HepG2 (cell line): Measurements from ENCODE around the gene DGAT2. TPM values are rescaled to one million over a fixed set of nuclear protein-coding genes. Genes with fewer than 3 reads are reported as not detected.

ENCODE experiments used
- HIVEP1 ChIP-seq: sonication (generic); formaldehyde crosslinking; IDR thresholded peaks from 2 replicates; pipeline ENCODE4 v1.4.0; 2020; ENCODE audit warnings: mild to moderate bottlenecking, missing genetic modification reagents
- SMYD3 ChIP-seq: sonication (generic); formaldehyde crosslinking; IDR thresholded peaks from 2 replicates; pipeline ENCODE4 v1.8.1; 2023; ENCODE audit warnings: mild to moderate bottlenecking, missing genetic modification reagents
- TEAD2 ChIP-seq: sonication (generic); formaldehyde crosslinking; IDR thresholded peaks from 2 replicates; pipeline ENCODE4 v1.9.0; 2021; ENCODE audit warnings: missing genetic modification reagents
- ZNF337 ChIP-seq: sonication (generic); formaldehyde crosslinking; IDR thresholded peaks from 2 replicates; pipeline ENCODE4 v1.5.1; 2020; ENCODE audit warnings: missing genetic modification reagents, low read depth, mild to moderate bottlenecking, borderline replicate concordance
- ZNF552 ChIP-seq: sonication (generic); formaldehyde crosslinking; IDR thresholded peaks from 2 replicates; pipeline ENCODE4 v1.9.0; 2022; ENCODE audit warnings: missing genetic modification reagents, mild to moderate bottlenecking, borderline replicate concordance
- ZNF616 ChIP-seq: sonication (generic); formaldehyde crosslinking; IDR thresholded peaks from 2 replicates; pipeline ENCODE4 v1.5.0; 2020; ENCODE audit warnings: low read depth, mild to moderate bottlenecking, missing genetic modification reagents
- polyA plus RNA-seq, 8 experiments: library from polyadenylated mRNA; depleted of rRNA in 3 of 8; stranded (reverse) in 7 of 8; unstranded in 1 of 8; fragments of >200 nt; fragmentation: Illumina TruSeq in 4 of 8; extraction: Trizol in 4 of 8; gene quantifications; 2 replicates each; pipeline versions ENCODE4 v1.2.1 to v1.2.3, GENCODE V29; 2011 to 2016; ENCODE audit warnings: low read depth in 4 of 8, missing spikeins in 1 of 8, mixed read lengths in 1 of 8; ENCODE audit not compliant: insufficient read depth in 1 of 8
- total RNA-seq, 5 experiments: library from RNA; depleted of rRNA; stranded (reverse); fragments of >200 nt; fragmentation: Illumina TruSeq; extraction: Trizol; gene quantifications; 2 replicates each; pipeline ENCODE4 v1.2.3, GENCODE V29; 2016; ENCODE audit warnings: low read depth in 1 of 5
- TF ChIP-seq, protein P1 (sequence below): sonication (generic); formaldehyde crosslinking; IDR thresholded peaks from 2 replicates; pipeline ENCODE4 v1.5.0; 2020; ENCODE audit warnings: missing genetic modification reagents, mild to moderate bottlenecking, borderline replicate concordance
- TF ChIP-seq, protein P2 (sequence below): sonication (generic); formaldehyde crosslinking; IDR thresholded peaks from 2 replicates; pipeline ENCODE4 v1.8.0; 2022; ENCODE audit warnings: mild to moderate bottlenecking, missing genetic modification reagents, borderline replicate concordance
- TF ChIP-seq, protein P3 (sequence below): sonication (generic); formaldehyde crosslinking; IDR thresholded peaks from 2 replicates; pipeline ENCODE4 v1.4.0; 2020; ENCODE audit warnings: mild to moderate bottlenecking, missing genetic modification reagents, borderline replicate concordance
- TF ChIP-seq, protein P4 (sequence below): sonication (generic); formaldehyde crosslinking; IDR thresholded peaks from 2 replicates; pipeline ENCODE4 v1.8.0; 2022; ENCODE audit warnings: mild to moderate bottlenecking, missing genetic modification reagents; ENCODE audit not compliant: insufficient replicate concordance
- TF ChIP-seq, protein P5 (sequence below): sonication (generic); formaldehyde crosslinking; conservative IDR thresholded peaks from 2 replicates; pipeline ENCODE4 v1.4.0; 2020; ENCODE audit warnings: missing genetic modification reagents
- TF ChIP-seq, protein P6 (sequence below): sonication (generic); formaldehyde crosslinking; IDR thresholded peaks from 2 replicates; pipeline ENCODE4 v1.5.1; 2020; ENCODE audit warnings: missing genetic modification reagents, mild to moderate bottlenecking, borderline replicate concordance
- TF ChIP-seq, protein P7 (sequence below): sonication (generic); formaldehyde crosslinking; IDR thresholded peaks from 2 replicates; pipeline ENCODE4 v1.8.1; 2023; ENCODE audit warnings: missing genetic modification reagents, mild to moderate bottlenecking, borderline replicate concordance

Gene DGAT2
- total and polyA plus RNA-seq, 2 of the 13 experiments (the other 11 are each of a cell fraction or from before 2014, with no cell fraction given) = 39.0 to 65.6 TPM

DNA sequence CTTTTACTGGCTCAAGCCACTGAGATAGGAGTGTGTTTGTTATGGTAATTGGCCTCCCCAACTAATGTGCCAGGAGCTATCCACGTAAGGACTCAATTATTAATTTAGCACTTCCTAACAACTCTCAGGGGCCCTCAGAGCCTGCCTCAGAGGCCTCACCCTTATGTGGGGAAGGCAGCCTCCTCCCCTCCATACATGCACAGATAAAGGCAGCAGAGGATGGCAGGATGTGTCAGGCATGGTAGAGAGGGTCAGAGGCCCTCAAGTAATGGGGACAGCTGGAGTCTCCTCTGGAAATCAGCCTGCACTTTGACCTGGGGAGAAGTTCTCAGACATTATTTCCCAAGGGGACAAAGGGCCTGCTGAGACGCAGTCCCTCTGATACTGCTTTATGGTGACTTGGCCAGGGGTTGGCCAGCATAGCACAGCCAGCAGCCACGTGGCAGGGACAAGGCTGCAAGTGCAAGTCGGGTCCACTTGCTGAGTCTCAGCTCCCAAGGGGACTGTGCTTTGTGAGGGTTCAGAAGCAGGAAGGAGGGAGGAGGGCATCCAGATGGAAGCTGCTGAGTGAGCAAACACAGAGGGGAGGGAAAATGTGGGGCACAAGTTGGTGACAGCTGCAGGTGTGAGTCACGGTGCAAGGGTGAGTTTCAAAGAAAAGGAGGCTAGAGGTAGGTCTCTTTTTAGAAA lies 33.9 kb upstream of the DGAT2 start (continued):
- TF ChIP-seq, protein P1, sequence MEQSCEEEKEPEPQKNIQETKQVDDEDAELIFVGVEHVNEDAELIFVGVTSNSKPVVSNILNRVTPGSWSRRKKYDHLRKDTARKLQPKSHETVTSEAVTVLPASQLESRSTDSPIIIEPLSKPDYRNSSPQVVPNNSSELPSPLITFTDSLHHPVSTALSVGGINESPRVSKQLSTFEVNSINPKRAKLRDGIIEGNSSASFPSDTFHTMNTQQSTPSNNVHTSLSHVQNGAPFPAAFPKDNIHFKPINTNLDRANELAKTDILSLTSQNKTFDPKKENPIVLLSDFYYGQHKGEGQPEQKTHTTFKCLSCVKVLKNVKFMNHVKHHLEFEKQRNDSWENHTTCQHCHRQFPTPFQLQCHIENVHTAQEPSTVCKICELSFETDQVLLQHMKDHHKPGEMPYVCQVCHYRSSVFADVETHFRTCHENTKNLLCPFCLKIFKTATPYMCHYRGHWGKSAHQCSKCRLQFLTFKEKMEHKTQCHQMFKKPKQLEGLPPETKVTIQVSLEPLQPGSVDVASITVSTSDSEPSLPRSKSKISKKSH = peak; percentile 74; the same call in 1 of the 2 replicates
- no peak for TF ChIP-seq ZNF616
- TF ChIP-seq, protein P2, sequence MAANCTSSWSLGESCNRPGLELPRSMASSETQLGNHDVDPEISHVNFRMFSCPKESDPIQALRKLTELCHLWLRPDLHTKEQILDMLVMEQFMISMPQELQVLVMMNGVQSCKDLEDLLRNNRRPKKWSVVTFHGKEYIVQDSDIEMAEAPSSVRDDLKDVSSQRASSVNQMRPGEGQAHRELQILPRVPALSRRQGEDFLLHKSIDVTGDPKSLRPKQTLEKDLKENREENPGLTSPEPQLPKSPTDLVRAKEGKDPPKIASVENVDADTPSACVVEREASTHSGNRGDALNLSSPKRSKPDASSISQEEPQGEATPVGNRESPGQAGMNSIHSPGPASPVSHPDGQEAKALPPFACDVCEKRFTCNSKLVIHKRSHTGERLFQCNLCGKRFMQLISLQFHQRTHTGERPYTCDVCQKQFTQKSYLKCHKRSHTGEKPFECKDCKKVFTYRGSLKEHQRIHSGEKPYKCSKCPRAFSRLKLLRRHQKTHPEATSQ = no peak
- TF ChIP-seq ZNF337 (CRISPR knock-in tag) = no peak
- TF ChIP-seq, protein P3, sequence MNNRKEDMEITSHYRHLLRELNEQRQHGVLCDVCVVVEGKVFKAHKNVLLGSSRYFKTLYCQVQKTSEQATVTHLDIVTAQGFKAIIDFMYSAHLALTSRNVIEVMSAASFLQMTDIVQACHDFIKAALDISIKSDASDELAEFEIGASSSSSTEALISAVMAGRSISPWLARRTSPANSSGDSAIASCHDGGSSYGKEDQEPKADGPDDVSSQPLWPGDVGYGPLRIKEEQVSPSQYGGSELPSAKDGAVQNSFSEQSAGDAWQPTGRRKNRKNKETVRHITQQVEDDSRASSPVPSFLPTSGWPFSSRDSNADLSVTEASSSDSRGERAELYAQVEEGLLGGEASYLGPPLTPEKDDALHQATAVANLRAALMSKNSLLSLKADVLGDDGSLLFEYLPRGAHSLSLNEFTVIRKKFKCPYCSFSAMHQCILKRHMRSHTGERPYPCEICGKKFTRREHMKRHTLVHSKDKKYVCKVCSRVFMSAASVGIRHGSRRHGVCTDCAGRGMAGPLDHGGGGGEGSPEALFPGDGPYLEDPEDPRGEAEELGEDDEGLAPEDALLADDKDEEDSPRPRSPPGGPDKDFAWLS (CRISPR knock-in tag) = no peak
- TF ChIP-seq ZNF552 (CRISPR knock-in tag) = no peak
- TF ChIP-seq HIVEP1 (CRISPR knock-in tag) = no peak
- no peak for TF ChIP-seq SMYD3 (CRISPR knock-in tag)
- TF ChIP-seq, protein P4, sequence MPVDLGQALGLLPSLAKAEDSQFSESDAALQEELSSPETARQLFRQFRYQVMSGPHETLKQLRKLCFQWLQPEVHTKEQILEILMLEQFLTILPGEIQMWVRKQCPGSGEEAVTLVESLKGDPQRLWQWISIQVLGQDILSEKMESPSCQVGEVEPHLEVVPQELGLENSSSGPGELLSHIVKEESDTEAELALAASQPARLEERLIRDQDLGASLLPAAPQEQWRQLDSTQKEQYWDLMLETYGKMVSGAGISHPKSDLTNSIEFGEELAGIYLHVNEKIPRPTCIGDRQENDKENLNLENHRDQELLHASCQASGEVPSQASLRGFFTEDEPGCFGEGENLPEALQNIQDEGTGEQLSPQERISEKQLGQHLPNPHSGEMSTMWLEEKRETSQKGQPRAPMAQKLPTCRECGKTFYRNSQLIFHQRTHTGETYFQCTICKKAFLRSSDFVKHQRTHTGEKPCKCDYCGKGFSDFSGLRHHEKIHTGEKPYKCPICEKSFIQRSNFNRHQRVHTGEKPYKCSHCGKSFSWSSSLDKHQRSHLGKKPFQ = peak; percentile 58
- TF ChIP-seq, protein P5, sequence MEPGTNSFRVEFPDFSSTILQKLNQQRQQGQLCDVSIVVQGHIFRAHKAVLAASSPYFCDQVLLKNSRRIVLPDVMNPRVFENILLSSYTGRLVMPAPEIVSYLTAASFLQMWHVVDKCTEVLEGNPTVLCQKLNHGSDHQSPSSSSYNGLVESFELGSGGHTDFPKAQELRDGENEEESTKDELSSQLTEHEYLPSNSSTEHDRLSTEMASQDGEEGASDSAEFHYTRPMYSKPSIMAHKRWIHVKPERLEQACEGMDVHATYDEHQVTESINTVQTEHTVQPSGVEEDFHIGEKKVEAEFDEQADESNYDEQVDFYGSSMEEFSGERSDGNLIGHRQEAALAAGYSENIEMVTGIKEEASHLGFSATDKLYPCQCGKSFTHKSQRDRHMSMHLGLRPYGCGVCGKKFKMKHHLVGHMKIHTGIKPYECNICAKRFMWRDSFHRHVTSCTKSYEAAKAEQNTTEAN (CRISPR knock-in tag) = no peak
- TF ChIP-seq, protein P6, sequence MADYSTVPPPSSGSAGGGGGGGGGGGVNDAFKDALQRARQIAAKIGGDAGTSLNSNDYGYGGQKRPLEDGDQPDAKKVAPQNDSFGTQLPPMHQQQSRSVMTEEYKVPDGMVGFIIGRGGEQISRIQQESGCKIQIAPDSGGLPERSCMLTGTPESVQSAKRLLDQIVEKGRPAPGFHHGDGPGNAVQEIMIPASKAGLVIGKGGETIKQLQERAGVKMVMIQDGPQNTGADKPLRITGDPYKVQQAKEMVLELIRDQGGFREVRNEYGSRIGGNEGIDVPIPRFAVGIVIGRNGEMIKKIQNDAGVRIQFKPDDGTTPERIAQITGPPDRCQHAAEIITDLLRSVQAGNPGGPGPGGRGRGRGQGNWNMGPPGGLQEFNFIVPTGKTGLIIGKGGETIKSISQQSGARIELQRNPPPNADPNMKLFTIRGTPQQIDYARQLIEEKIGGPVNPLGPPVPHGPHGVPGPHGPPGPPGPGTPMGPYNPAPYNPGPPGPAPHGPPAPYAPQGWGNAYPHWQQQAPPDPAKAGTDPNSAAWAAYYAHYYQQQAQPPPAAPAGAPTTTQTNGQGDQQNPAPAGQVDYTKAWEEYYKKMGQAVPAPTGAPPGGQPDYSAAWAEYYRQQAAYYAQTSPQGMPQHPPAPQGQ = no peak
- TF ChIP-seq TEAD2 (CRISPR knock-in tag) = no peak
- TF ChIP-seq, protein P7, sequence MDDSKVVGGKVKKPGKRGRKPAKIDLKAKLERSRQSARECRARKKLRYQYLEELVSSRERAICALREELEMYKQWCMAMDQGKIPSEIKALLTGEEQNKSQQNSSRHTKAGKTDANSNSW (CRISPR knock-in tag) = no peak
